Liver (tissue), 9 donors: ENCODE data around the gene FBF1. TPM values are rescaled to one million over a fixed set of nuclear protein-coding genes. Genes with fewer than 3 reads are reported as not detected.

Experiments used
- DNase-seq: peaks from one replicate; pipeline ENCODE4 v3.0.0-alpha.2; 2017; ENCODE audit warnings: low spot score
- H3K27ac ChIP-seq, 2 donors: one replicate each; pipeline ENCODE4 v1.7.0; 2013; ENCODE audit warnings: inconsistent platforms in 2 of 2, low read length in 2 of 2, control low read depth in 1 of 2, low read depth in 1 of 2, mild to moderate bottlenecking in 1 of 2
- H3K27me3 ChIP-seq, 4 donors: one replicate each; pipeline versions ENCODE4 v1.6.1 to v1.7.0; 2013; ENCODE audit warnings: low read length in 3 of 4, inconsistent platforms in 1 of 4, mild to moderate bottlenecking in 1 of 4, moderate library complexity in 1 of 4; ENCODE audit not compliant: control insufficient read depth in 4 of 4, insufficient read depth in 4 of 4
- H3K36me3 ChIP-seq, 4 donors: one replicate each; pipeline versions ENCODE4 v1.6.1 to v1.7.0; 2013; ENCODE audit warnings: low read length in 3 of 4, mild to moderate bottlenecking in 3 of 4, low read depth in 1 of 4, moderate library complexity in 1 of 4; ENCODE audit not compliant: control insufficient read depth in 4 of 4, insufficient read depth in 3 of 4
- H3K4me1 ChIP-seq, 4 donors: one replicate each; pipeline versions ENCODE4 v1.6.1 to v1.7.0; 2013; ENCODE audit warnings: low read length in 3 of 4, mild to moderate bottlenecking in 3 of 4, moderate library complexity in 1 of 4; ENCODE audit not compliant: control insufficient read depth in 4 of 4, insufficient read depth in 4 of 4
- H3K4me3 ChIP-seq, 3 donors: one replicate each; pipeline versions ENCODE4 v1.6.1 to v1.7.0; 2013; ENCODE audit warnings: low read length in 3 of 3, control low read depth in 1 of 3, low read depth in 1 of 3, mild to moderate bottlenecking in 1 of 3
- H3K9ac ChIP-seq, 2 donors: one replicate each; pipeline ENCODE4 v1.7.0; 2013; ENCODE audit warnings: low read length in 2 of 2, mild to moderate bottlenecking in 2 of 2, moderate library complexity in 2 of 2, control low read depth in 1 of 2, low read depth in 1 of 2
- H3K9me3 ChIP-seq, 4 donors: one replicate each; pipeline versions ENCODE4 v1.6.1 to v1.7.0; 2013; ENCODE audit warnings: low read length in 3 of 4; ENCODE audit not compliant: control insufficient read depth in 4 of 4
- EGR1 ChIP-seq, 2 donors: IDR thresholded peaks; 2 replicates each; pipeline ENCODE4 v1.6.1; 2016 to 2018; ENCODE audit warnings: antibody characterized with exemption in 2 of 2, low read depth in 2 of 2
- FOXA1 ChIP-seq: IDR thresholded peaks from 2 replicates; pipeline ENCODE4 v1.6.1; 2016; ENCODE audit warnings: antibody characterized with exemption
- GABPA ChIP-seq, 2 donors: IDR thresholded peaks in 1 of 2; conservative IDR thresholded peaks in 1 of 2; 2 replicates each; pipeline ENCODE4 v1.6.1; 2016; ENCODE audit warnings: antibody characterized with exemption in 2 of 2, mild to moderate bottlenecking in 1 of 2, moderate library complexity in 1 of 2
- HNF4G ChIP-seq: IDR thresholded peaks from 2 replicates; pipeline ENCODE4 v1.6.1; 2016; ENCODE audit warnings: antibody characterized with exemption
- JUND ChIP-seq, 2 donors: IDR thresholded peaks; 2 replicates each; pipeline ENCODE4 v1.6.1; 2016; ENCODE audit warnings: antibody characterized with exemption in 2 of 2
- NR2F2 ChIP-seq: IDR thresholded peaks from 2 replicates; pipeline ENCODE4 v1.6.1; 2016; ENCODE audit warnings: antibody characterized with exemption
- RAD21 ChIP-seq, 2 donors: IDR thresholded peaks; 2 replicates each; pipeline ENCODE4 v1.6.1; 2016; ENCODE audit warnings: antibody characterized with exemption in 2 of 2, mild to moderate bottlenecking in 2 of 2
- RXRA ChIP-seq, 2 donors: IDR thresholded peaks; 2 replicates each; pipeline ENCODE4 v1.6.1; 2017 to 2018; ENCODE audit warnings: antibody characterized with exemption in 2 of 2, mild to moderate bottlenecking in 1 of 2
- SP1 ChIP-seq: IDR thresholded peaks from 2 replicates; pipeline ENCODE4 v1.6.1; 2018; ENCODE audit warnings: antibody characterized with exemption, mild to moderate bottlenecking
- TAF1 ChIP-seq: conservative IDR thresholded peaks from 2 replicates; pipeline ENCODE4 v1.6.1; 2016; ENCODE audit warnings: antibody characterized with exemption, mild to moderate bottlenecking
- YY1 ChIP-seq: IDR thresholded peaks from 2 replicates; pipeline ENCODE4 v1.6.1; 2016; ENCODE audit warnings: antibody characterized with exemption, mild to moderate bottlenecking
- WGBS: extraction: QIAGEN DNeasy Blood & Tissue Kit; methylation state at CpG from one replicate; pipeline ENCODE4 v1.1.7; 2013; 5-methylcytosine and 5-hydroxymethylcytosine counted together
- polyA plus RNA-seq, 2 donors: library from polyadenylated mRNA; stranded (reverse) in 1 of 2; unstranded in 1 of 2; fragments of 200-250 nt in 1 of 2; fragments of >200 nt in 1 of 2; fragmentation: Nextera tagmentation in 1 of 2; extraction: Ambion mirVana in 1 of 2; gene quantifications; one replicate each; pipeline versions ENCODE4 v1.2.1 to v1.2.3, GENCODE V29; 2013 to 2015
- total RNA-seq, 2 donors: library from RNA; depleted of rRNA; stranded (reverse); fragments of >200 nt; gene quantifications; one replicate each; pipeline ENCODE4 v1.2.3, GENCODE V29; 2014
- TF ChIP-seq, protein P1 (sequence below): IDR thresholded peaks from 2 replicates; pipeline ENCODE4 v1.6.1; 2016; ENCODE audit warnings: antibody characterized with exemption
- TF ChIP-seq, protein P2 (sequence below): IDR thresholded peaks from 2 replicates; pipeline ENCODE4 v1.6.1; 2016; ENCODE audit warnings: antibody characterized with exemption
- TF ChIP-seq, protein P3 (sequence below): IDR thresholded peaks from 2 replicates; pipeline ENCODE4 v1.6.1; 2016; ENCODE audit warnings: antibody characterized with exemption, mild to moderate bottlenecking
- TF ChIP-seq, protein P4 (sequence below): fragments of 150-350 bp; IDR thresholded peaks from 2 replicates; pipeline ENCODE4 v1.5.1; 2017; ENCODE audit warnings: improper control_type of control experiment, low read depth, low read length; ENCODE audit not compliant: missing input control
- donor health status: healthy.
- donor health status: healthy.
- donor health status: healthy.
- donor health status: healthy.
- donor health status: healthy.

FBF1 gene
- total and polyA plus RNA-seq, 4 donors, result 0.39 to 5.6 (median 1.7) TPM

DNA sequence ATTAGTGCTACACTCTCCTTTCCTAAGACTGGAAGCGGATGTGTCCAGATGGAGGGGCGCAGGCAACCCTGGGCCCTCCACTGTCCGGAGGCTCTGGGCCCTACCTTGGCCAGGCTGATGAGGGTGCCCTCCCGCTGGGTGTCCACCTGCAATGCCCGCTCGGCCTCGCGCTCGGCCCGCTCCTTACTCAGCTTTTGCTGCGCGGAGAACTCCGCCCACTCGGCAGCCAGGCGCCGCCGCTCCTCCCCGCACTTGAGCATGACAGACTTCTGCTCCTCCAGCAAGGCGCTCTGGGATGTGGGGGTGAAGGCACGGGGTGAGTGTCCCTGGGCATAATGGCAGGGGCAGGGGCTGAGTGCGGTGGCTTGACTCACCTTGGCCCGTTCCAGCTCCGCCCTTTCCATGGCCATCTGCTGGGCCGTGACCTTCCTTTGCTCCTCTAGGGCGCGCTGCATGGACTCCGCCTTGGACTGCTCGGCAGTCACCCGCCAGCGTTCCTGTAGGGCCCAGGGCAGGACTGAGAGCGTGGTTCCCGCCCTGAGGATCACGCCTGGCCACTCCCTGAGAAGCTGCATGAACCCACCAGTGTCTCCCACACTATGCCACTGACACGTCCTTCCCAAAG, 26.1 kb downstream of the FBF1 start (continued):
- TF ChIP-seq, protein P1, sequence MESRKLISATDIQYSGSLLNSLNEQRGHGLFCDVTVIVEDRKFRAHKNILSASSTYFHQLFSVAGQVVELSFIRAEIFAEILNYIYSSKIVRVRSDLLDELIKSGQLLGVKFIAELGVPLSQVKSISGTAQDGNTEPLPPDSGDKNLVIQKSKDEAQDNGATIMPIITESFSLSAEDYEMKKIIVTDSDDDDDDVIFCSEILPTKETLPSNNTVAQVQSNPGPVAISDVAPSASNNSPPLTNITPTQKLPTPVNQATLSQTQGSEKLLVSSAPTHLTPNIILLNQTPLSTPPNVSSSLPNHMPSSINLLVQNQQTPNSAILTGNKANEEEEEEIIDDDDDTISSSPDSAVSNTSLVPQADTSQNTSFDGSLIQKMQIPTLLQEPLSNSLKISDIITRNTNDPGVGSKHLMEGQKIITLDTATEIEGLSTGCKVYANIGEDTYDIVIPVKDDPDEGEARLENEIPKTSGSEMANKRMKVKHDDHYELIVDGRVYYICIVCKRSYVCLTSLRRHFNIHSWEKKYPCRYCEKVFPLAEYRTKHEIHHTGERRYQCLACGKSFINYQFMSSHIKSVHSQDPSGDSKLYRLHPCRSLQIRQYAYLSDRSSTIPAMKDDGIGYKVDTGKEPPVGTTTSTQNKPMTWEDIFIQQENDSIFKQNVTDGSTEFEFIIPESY, result no peak
- TF ChIP-seq, protein P2, sequence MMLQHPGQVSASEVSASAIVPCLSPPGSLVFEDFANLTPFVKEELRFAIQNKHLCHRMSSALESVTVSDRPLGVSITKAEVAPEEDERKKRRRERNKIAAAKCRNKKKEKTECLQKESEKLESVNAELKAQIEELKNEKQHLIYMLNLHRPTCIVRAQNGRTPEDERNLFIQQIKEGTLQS, result no peak

DNA sequence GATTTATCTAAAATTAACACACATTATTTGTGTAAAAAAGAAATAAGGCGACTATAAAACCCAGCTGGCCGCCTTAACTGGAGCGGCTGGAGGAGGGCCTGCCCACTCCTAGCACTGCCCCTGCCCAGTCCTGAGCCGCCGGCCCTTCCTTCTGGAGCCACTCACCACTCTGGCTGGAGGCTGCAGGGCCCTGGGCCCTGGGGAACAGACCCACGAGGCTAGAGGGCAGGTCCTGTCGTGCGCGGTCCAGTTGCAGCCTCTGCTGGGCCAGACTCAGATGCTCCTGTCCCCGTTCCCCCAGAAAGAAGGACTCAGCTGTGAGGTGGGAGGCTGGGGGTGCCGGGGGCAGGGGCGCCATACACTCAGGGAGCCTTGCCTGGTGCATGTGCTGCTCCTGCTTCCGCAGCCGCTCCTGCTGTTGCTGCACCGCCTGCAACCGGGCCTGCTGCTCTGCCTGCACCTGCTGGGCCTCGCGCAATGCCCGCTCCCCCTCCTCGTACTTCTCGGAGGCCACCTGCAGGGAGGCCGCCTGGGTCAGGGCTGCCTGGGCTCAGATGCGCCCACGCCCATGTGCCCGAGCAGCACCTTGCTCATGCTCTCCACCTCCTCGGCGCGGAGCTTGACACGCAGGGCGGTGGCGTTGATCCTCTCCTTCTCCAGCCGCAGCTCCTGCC, 27.2 kb downstream of the FBF1 start:
- Histone ChIP-seq H3K4me3 (no peak overlapping the region), H3K4me1 (no peaks in the 10 kb centered on the region), H3K36me3 (no peaks in the 10 kb centered on the region), H3K9ac (no peak overlapping the region), H3K27me3 (no peaks in the 10 kb centered on the region), H3K27ac (no peak overlapping the region), H3K9me3 (no peaks in the 10 kb centered on the region)
- DNase-seq, result no peak
- TF ChIP-seq, protein P3, sequence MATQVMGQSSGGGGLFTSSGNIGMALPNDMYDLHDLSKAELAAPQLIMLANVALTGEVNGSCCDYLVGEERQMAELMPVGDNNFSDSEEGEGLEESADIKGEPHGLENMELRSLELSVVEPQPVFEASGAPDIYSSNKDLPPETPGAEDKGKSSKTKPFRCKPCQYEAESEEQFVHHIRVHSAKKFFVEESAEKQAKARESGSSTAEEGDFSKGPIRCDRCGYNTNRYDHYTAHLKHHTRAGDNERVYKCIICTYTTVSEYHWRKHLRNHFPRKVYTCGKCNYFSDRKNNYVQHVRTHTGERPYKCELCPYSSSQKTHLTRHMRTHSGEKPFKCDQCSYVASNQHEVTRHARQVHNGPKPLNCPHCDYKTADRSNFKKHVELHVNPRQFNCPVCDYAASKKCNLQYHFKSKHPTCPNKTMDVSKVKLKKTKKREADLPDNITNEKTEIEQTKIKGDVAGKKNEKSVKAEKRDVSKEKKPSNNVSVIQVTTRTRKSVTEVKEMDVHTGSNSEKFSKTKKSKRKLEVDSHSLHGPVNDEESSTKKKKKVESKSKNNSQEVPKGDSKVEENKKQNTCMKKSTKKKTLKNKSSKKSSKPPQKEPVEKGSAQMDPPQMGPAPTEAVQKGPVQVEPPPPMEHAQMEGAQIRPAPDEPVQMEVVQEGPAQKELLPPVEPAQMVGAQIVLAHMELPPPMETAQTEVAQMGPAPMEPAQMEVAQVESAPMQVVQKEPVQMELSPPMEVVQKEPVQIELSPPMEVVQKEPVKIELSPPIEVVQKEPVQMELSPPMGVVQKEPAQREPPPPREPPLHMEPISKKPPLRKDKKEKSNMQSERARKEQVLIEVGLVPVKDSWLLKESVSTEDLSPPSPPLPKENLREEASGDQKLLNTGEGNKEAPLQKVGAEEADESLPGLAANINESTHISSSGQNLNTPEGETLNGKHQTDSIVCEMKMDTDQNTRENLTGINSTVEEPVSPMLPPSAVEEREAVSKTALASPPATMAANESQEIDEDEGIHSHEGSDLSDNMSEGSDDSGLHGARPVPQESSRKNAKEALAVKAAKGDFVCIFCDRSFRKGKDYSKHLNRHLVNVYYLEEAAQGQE, result no peak
- TF ChIP-seq GABPA (IDR thresholded peaks at IDR 0.05 in 1 of 2, conservative IDR thresholded peaks at IDR 0.05 in 1 of 2) (no peak), YY1 (no peak), NR2F2 (no peak), HNF4G (no peak), FOXA1 (no peak)
- 96% methylated on average over 32 of the region's 32 CpGs for WGBS

DNA sequence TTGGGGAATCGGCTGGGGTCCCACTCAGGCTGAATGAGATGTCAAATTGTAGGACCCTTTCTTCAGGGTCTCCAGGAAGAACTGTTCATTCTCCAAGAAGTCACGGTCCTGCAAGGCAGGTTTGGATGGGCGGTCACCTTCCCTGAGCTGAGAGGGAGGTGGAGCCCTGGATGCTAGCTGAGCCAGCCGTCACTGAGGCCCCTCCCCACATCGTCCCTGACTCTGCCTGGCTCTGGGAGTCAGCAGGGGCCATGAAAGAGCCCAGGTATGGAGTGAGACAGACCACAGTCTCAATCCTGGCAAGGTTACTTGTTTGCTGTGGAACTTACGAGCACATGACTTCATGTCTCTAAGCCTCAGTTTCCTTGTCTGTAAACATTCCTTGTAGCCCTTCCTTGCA, 30.1 kb downstream of the FBF1 start:
- no peak overlapping the region for H3K4me3 ChIP-seq
- H3K27me3 ChIP-seq, result no peaks in the 10 kb centered on the region
- no peaks in the 10 kb centered on the region for H3K4me1 ChIP-seq
- no peak overlapping the region for H3K9ac ChIP-seq
- no peak for TF ChIP-seq SP1
- no peak for TF ChIP-seq JUND (IDR thresholded peaks at IDR 0.05)
- TF ChIP-seq YY1, result no peak
- TF ChIP-seq, protein P4, sequence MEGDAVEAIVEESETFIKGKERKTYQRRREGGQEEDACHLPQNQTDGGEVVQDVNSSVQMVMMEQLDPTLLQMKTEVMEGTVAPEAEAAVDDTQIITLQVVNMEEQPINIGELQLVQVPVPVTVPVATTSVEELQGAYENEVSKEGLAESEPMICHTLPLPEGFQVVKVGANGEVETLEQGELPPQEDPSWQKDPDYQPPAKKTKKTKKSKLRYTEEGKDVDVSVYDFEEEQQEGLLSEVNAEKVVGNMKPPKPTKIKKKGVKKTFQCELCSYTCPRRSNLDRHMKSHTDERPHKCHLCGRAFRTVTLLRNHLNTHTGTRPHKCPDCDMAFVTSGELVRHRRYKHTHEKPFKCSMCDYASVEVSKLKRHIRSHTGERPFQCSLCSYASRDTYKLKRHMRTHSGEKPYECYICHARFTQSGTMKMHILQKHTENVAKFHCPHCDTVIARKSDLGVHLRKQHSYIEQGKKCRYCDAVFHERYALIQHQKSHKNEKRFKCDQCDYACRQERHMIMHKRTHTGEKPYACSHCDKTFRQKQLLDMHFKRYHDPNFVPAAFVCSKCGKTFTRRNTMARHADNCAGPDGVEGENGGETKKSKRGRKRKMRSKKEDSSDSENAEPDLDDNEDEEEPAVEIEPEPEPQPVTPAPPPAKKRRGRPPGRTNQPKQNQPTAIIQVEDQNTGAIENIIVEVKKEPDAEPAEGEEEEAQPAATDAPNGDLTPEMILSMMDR, result no peak
- TF ChIP-seq, protein P2, result no peak
- TF ChIP-seq, protein P3, result no peak
- TF ChIP-seq TAF1, result no peak
- TF ChIP-seq RXRA (IDR thresholded peaks at IDR 0.05), result no peak
- TF ChIP-seq RAD21 (IDR thresholded peaks at IDR 0.05), result no peak
- TF ChIP-seq FOXA1, result no peak
- no peak for TF ChIP-seq EGR1 (IDR thresholded peaks at IDR 0.05; ENCODE audit: low read depth in 2 of 2)
- WGBS, result 88% methylated on average over 6 of the region's 6 CpGs
- no peak for DNase-seq
- no peak overlapping the region for H3K27ac ChIP-seq
- H3K9me3 ChIP-seq, result no peaks in the 10 kb centered on the region
- H3K36me3 ChIP-seq, result no peaks in the 10 kb centered on the region
